Measurements from ENCODE around the gene SAP30BP.

DNA sequence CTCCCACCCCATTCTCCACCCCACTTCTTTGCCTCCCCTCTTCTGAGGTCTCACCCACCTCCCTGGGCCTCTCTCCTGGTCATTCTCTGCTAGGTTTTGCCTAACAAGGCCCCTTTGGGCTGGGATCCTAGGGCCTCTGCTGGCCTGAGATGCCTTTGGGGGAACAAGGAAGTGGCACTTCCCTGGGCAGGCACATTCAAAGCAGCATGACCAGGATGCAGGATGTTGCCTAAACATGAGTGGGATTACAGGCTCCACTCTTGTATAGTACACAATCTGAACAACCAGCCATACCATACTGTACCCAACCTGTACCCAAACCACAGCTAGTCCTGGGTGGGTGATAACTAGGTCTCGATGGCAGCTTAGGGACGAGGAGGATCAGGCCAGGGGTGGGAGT, 88.9 kb downstream of the SAP30BP start:
- no peak for TF ChIP-seq NFRKB (IDR thresholded peaks at IDR 0.05)
- TF ChIP-seq BHLHE40 (IDR thresholded peaks at IDR 0.05; ENCODE audit: borderline replicate concordance), result no peak
- no peak for TF ChIP-seq TARDBP (IDR thresholded peaks at IDR 0.05)
- TF ChIP-seq SP1 (IDR thresholded peaks at IDR 0.05), result no peak
- no peak for TF ChIP-seq L3MBTL2 (conservative IDR thresholded peaks at IDR 0.05)
- no peak for TF ChIP-seq ELF4 (IDR thresholded peaks at IDR 0.05)
- no peak for TF ChIP-seq ZNF384 (IDR thresholded peaks at IDR 0.05)
- no peak for TF ChIP-seq FOXM1 (IDR thresholded peaks at IDR 0.05; ENCODE audit: borderline replicate concordance)
- no peak for TF ChIP-seq FOXK2 (IDR thresholded peaks at IDR 0.05)
- TF ChIP-seq, protein P1, sequence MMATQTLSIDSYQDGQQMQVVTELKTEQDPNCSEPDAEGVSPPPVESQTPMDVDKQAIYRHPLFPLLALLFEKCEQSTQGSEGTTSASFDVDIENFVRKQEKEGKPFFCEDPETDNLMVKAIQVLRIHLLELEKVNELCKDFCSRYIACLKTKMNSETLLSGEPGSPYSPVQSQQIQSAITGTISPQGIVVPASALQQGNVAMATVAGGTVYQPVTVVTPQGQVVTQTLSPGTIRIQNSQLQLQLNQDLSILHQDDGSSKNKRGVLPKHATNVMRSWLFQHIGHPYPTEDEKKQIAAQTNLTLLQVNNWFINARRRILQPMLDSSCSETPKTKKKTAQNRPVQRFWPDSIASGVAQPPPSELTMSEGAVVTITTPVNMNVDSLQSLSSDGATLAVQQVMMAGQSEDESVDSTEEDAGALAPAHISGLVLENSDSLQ (IDR thresholded peaks at IDR 0.05), result no peak
- no peak for TF ChIP-seq HDGF (IDR thresholded peaks at IDR 0.05; ENCODE audit: borderline replicate concordance)
